Transverse colon (tissue), 4 donors: ENCODE data around the gene FGGY. TPM values are rescaled to one million over a fixed set of nuclear protein-coding genes. Genes with fewer than 3 reads are reported as not detected.
A peak's percentile ranks its signal among the peaks of the same experiment; 100 is the strongest.

Experiments
- DNase-seq: peaks from one replicate; pipeline ENCODE4 v3.0.0-alpha.2; 2019
- H3K27ac ChIP-seq, 4 donors: fragments of 200-600 bp; sonication (generic); 2 replicates each; pipeline ENCODE4 v1.5.1; 2016 to 2018; ENCODE audit warnings: inconsistent platforms in 4 of 4
- H3K27me3 ChIP-seq: fragments of 200-600 bp; sonication (generic); 2 replicates; pipeline ENCODE4 v1.5.1; 2017; ENCODE audit warnings: inconsistent platforms
- H3K36me3 ChIP-seq, 4 donors: fragments of 200-600 bp; sonication (generic); 2 replicates each; pipeline ENCODE4 v1.5.1; 2017 to 2019; ENCODE audit warnings: inconsistent platforms in 4 of 4
- H3K4me1 ChIP-seq, 4 donors: fragments of 200-600 bp; sonication (generic); 2 replicates each; pipeline ENCODE4 v1.5.1; 2017 to 2020; ENCODE audit warnings: inconsistent platforms in 4 of 4
- H3K4me3 ChIP-seq, 4 donors: fragments of 200-600 bp; sonication (generic); 1 replicate in 1 of 4; 2 replicates in 3 of 4; pipeline versions ENCODE4 v1.5.1 to v1.6.1; 2017 to 2019; ENCODE audit warnings: inconsistent platforms in 4 of 4
- H3K9me3 ChIP-seq, 2 donors: fragments of 200-600 bp; sonication (generic); 2 replicates each; pipeline ENCODE4 v1.5.1; 2017 to 2019; ENCODE audit warnings: inconsistent platforms in 2 of 2
- EP300 ChIP-seq: sonication (generic); formaldehyde crosslinking; IDR thresholded peaks from one replicate; pipeline ENCODE4 v1.6.1; 2017; ENCODE audit warnings: antibody characterized with exemption, low read depth
- POLR2A ChIP-seq: fragments of 450-650 bp; IDR thresholded peaks from one replicate; pipeline ENCODE4 v1.6.1; 2016; ENCODE audit warnings: antibody characterized with exemption, mild to moderate bottlenecking, moderate library complexity
- POLR2AphosphoS5 ChIP-seq, 3 donors: sonication (generic); formaldehyde crosslinking; IDR thresholded peaks; one replicate each; pipeline ENCODE4 v1.6.1; 2016; ENCODE audit warnings: antibody characterized with exemption in 3 of 3
- WGBS, 2 donors: methylation state at CpG; one replicate each; pipeline ENCODE4 v1.1.5; 2018; ENCODE audit warnings: low coverage in 1 of 2; 5-methylcytosine and 5-hydroxymethylcytosine counted together
- in situ Hi-C, 4 donors: fragments of 200-750 bp; cut with MboI; loops; one replicate each; pipeline versions ENCODE4 v1.15.0 to v1.15.1; 2017; ENCODE audit warnings: low sequenced_read_pairs in 3 of 4, low pct_ligation_motif_present in 1 of 4, low pct_unique_long_range_greater_than_20kb in 1 of 4
- intact Hi-C: fragments of 100-400 bp; cut with DNase I; formaldehyde crosslinking; loops from one replicate; pipeline ENCODE4 v1.15.1; 2023; ENCODE audit warnings: low total_unique reads
- total RNA-seq, 4 donors: library from RNA; depleted of rRNA; stranded (reverse); fragments of >200 nt; gene quantifications; one replicate each; pipeline ENCODE4 v1.1.0, GENCODE V29; 2016
- TF ChIP-seq, protein P1 (sequence below), 5 experiments: fragments of 200-600 bp in 3 of 5; fragments of 450-650 bp in 2 of 5; sonication (generic) in 3 of 5; IDR thresholded peaks; 1 replicate in 2 of 5; 2 replicates in 3 of 5; pipeline ENCODE4 v1.5.1; 2016 to 2017; ENCODE audit warnings: antibody characterized with exemption in 5 of 5, inconsistent platforms in 3 of 5, mild to moderate bottlenecking in 2 of 5, moderate library complexity in 1 of 5

Gene FGGY
- total RNA-seq, 4 donors from 2014 or later: 18.2 to 97.7 (median 27.1) TPM

DNA sequence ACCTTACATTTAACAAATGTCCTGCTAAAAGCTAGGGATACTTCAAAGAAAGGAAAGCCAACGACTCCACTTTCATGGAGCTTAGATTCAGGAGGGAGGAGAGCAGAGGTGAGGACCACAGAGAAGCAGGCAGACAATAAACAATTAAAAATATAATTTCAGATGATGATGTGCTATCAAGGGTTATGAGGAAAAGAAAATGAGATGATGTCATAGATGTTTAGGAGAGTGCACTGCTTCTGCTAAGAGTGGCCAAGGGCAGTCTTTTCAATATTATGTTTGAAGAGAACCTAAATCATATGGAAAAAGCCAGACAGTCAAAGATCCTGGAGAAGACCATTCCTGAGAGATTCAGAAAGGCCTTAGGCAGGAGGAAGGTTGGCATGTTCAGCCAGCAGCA is 451.2 kb downstream of the FGGY start:
- intact Hi-C loops: no loop called here
- 90% methylated on average over 1 of the region's 1 CpG; no CpG with 5 or more reads in 1 of the 2 donors for WGBS, 2 donors
- in situ Hi-C loops: no loop called here
- Histone ChIP-seq H3K9me3 (no peaks in the 10 kb centered on the region), H3K4me1 (peaks cover 0 to 16% (median 0%) of the 10 kb centered on the region in 4 donors), H3K27me3 (no peaks in the 10 kb centered on the region), H3K27ac (no peak overlapping the region), H3K4me3 (no peak overlapping the region), H3K36me3 (no peaks in the 10 kb centered on the region)
- DNase-seq: no peak
- TF ChIP-seq POLR2A (no peak), EP300 (no peak), POLR2AphosphoS5 (IDR thresholded peaks at IDR 0.05) (no peak)
- TF ChIP-seq, protein P1, sequence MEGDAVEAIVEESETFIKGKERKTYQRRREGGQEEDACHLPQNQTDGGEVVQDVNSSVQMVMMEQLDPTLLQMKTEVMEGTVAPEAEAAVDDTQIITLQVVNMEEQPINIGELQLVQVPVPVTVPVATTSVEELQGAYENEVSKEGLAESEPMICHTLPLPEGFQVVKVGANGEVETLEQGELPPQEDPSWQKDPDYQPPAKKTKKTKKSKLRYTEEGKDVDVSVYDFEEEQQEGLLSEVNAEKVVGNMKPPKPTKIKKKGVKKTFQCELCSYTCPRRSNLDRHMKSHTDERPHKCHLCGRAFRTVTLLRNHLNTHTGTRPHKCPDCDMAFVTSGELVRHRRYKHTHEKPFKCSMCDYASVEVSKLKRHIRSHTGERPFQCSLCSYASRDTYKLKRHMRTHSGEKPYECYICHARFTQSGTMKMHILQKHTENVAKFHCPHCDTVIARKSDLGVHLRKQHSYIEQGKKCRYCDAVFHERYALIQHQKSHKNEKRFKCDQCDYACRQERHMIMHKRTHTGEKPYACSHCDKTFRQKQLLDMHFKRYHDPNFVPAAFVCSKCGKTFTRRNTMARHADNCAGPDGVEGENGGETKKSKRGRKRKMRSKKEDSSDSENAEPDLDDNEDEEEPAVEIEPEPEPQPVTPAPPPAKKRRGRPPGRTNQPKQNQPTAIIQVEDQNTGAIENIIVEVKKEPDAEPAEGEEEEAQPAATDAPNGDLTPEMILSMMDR (IDR thresholded peaks at IDR 0.05): no peak

DNA sequence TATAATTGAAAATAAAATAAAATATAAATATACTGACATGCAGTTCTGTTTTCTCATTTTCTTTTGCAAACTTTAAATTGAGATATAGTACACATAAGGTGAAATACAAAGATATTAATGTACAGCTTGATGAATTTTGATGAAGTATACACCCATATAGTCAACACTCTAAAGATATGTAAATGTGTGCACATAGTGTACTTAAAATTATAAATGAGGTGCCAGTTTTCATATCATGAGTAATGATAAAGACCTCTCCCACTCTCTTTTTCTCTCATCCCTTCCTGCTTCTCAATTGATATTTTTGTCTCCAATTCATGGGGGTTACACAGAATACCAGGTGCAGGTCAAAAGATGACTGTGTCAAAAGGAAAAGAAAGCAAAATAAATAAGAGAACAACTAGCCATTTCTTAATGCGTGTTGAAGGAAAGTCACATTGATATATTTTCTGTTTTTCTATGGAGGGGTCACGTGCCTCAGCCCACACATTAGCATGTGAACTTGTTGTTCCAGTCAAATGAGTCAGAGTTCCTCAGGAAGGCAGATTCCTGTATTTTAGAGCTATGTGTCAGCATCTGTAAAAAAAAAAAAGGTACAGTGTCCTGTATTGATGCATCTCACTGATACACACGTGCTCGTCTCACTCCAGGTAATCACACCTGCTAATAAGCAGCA is 453.6 kb downstream of the FGGY start:
- in situ Hi-C loops: loop anchor here in 1 of 4 donors (25.0 kb wide), 1 partner anchor 1238 kb away; no protein-coding TSS in a partner anchor
- Histone ChIP-seq H3K4me1 (peaks cover 0 to 7% (median 0%) of the 10 kb centered on the region in 4 donors), H3K36me3 (no peaks in the 10 kb centered on the region), H3K4me3 (no peak overlapping the region), H3K27ac (peak overlapping the region in 1 of 4 donors; percentile 24), H3K27me3 (no peaks in the 10 kb centered on the region), H3K9me3 (no peaks in the 10 kb centered on the region)
- TF ChIP-seq POLR2A (no peak), POLR2AphosphoS5 (IDR thresholded peaks at IDR 0.05) (no peak), EP300 (no peak)
- TF ChIP-seq, protein P1 (IDR thresholded peaks at IDR 0.05): no peak
- intact Hi-C loops: loop anchor here (10.0 kb wide), 1 partner anchor 966 kb away; the partner anchor contains the start of gene JUN
- peak; percentile 21 for DNase-seq
- WGBS, 2 donors: 58 to 62% methylated on average over 4 of the region's 4 CpGs

DNA sequence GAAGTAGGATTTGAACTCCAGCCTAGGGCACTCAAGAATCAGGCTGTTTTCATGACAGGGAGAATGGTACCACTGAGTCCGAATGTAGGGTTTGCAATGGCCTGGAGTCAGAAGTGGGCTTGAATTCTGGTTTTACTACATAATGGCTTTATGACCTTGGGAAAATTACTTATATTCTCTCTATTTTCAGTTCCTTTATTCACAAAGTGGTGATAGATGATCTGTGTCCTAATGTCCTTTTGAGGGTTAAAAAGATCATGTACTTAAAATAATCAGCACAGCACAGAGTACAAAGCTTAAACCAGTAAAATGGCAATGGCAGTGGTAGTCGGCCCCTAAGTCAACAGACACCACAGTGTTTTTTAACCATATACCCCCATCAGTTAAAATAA is 454.1 kb downstream of the FGGY start:
- intact Hi-C loops: loop anchor here (10.0 kb wide), 1 partner anchor 966 kb away; the partner anchor contains the start of gene JUN
- no peak for DNase-seq
- 80 to 88% methylated on average over 2 of the region's 2 CpGs for WGBS, 2 donors
- H3K27me3 ChIP-seq: no peaks in the 10 kb centered on the region
- in situ Hi-C loops: loop anchor here in 1 of 4 donors (25.0 kb wide), 1 partner anchor 1239 kb away; no protein-coding TSS in a partner anchor
- H3K9me3 ChIP-seq: no peaks in the 10 kb centered on the region
- no peak overlapping the region for H3K4me3 ChIP-seq
- TF ChIP-seq POLR2AphosphoS5 (IDR thresholded peaks at IDR 0.05) (no peak), POLR2A (no peak), EP300 (no peak)
- TF ChIP-seq, protein P1 (IDR thresholded peaks at IDR 0.05): no peak
- no peak overlapping the region for H3K27ac ChIP-seq
- peaks cover 0 to 7% (median 0%) of the 10 kb centered on the region in 4 donors for H3K4me1 ChIP-seq
- H3K36me3 ChIP-seq: no peaks in the 10 kb centered on the region

DNA sequence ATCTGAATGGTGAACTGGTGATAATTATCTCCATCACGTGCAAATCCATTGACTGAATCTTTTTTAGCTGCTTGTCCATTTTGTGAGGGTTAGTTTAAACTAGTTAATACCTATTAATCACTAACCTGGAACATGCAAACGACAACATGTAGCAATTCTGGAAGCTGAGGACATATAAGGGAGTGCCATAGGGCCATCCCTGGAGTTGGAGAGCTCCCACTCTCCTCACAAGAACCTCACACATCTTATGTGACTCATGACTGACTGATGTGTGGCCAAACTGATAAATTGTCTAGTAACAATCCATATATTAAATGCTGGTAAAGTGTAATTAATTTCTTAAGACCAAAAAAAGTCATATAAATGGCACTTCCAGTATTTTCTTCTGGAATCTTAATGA is 454.9 kb downstream of the FGGY start:
- Histone ChIP-seq H3K4me3 (no peak overlapping the region), H3K36me3 (no peaks in the 10 kb centered on the region), H3K27me3 (no peaks in the 10 kb centered on the region), H3K9me3 (no peaks in the 10 kb centered on the region), H3K4me1 (peaks cover 0 to 7% (median 0%) of the 10 kb centered on the region in 4 donors), H3K27ac (no peak overlapping the region)
- no peak for DNase-seq
- WGBS, 2 donors: 78 to 92% methylated on average over 1 to 2 of the region's 2 CpGs
- TF ChIP-seq POLR2AphosphoS5 (IDR thresholded peaks at IDR 0.05) (no peak), EP300 (no peak), POLR2A (no peak)
- TF ChIP-seq, protein P1 (IDR thresholded peaks at IDR 0.05): no peak
- intact Hi-C loops (loop anchor here (10.0 kb wide), 1 partner anchor 967 kb away; the partner anchor contains the start of gene JUN), in situ Hi-C loops (loop anchor here in 1 of 4 donors (25.0 kb wide), 1 partner anchor 1240 kb away; no protein-coding TSS in a partner anchor)
